ENCODE measurements around the gene ATP6V1F.

Gene ATP6V1F

GRCh38 chr7:128869138-128869943 is 6.7 kb downstream of the ATP6V1F start:
- no peak overlapping the region for H3K27ac ChIP-seq (ENCODE audit: low read depth, low read length)
- no peak overlapping the region for H3K9ac ChIP-seq (ENCODE audit: low read length)
- peaks cover 5% of the 10 kb centered on the region for H3K4me1 ChIP-seq (ENCODE audit: control insufficient read depth, insufficient read depth, low read length)
- peak overlapping the region; percentile 71 for H3K4me3 ChIP-seq (ENCODE audit: low read length)
- peaks cover 6% of the 10 kb centered on the region for H3K36me3 ChIP-seq (ENCODE audit: control insufficient read depth, insufficient read depth, low read length)
- no peaks in the 10 kb centered on the region for H3K27me3 ChIP-seq (ENCODE audit: control insufficient read depth, insufficient read depth, low read length)

GRCh38 chr7:128869944-128870285 is 7.3 kb downstream of the ATP6V1F start:
- Histone ChIP-seq H3K4me3 (ENCODE audit: low read length) (peak overlapping the region; percentile 71), H3K9ac (ENCODE audit: low read length) (no peak overlapping the region), H3K27ac (ENCODE audit: low read depth, low read length) (no peak overlapping the region), H3K4me1 (ENCODE audit: control insufficient read depth, insufficient read depth, low read length) (peaks cover 5% of the 10 kb centered on the region), H3K36me3 (ENCODE audit: control insufficient read depth, insufficient read depth, low read length) (peaks cover 6% of the 10 kb centered on the region), H3K27me3 (ENCODE audit: control insufficient read depth, insufficient read depth, low read length) (no peaks in the 10 kb centered on the region)

GRCh38 chr7:128871050-128871449 is 8.4 kb downstream of the ATP6V1F start:
- no peak overlapping the region for H3K9ac ChIP-seq (ENCODE audit: low read length)
- peaks cover 3% of the 10 kb centered on the region for H3K36me3 ChIP-seq (ENCODE audit: control insufficient read depth, insufficient read depth, low read length)
- H3K4me3 ChIP-seq (ENCODE audit: low read length), result no peak overlapping the region
- H3K27ac ChIP-seq (ENCODE audit: low read depth, low read length), result no peak overlapping the region
- H3K27me3 ChIP-seq (ENCODE audit: control insufficient read depth, insufficient read depth, low read length), result no peaks in the 10 kb centered on the region
- peaks cover 5% of the 10 kb centered on the region for H3K4me1 ChIP-seq (ENCODE audit: control insufficient read depth, insufficient read depth, low read length)

GRCh38 chr7:128872394-128872824 is 9.8 kb downstream of the ATP6V1F start:
- Histone ChIP-seq H3K27ac (ENCODE audit: low read depth, low read length) (no peak overlapping the region), H3K4me3 (ENCODE audit: low read length) (no peak overlapping the region), H3K4me1 (ENCODE audit: control insufficient read depth, insufficient read depth, low read length) (peaks cover 5% of the 10 kb centered on the region), H3K36me3 (ENCODE audit: control insufficient read depth, insufficient read depth, low read length) (no peaks in the 10 kb centered on the region), H3K27me3 (ENCODE audit: control insufficient read depth, insufficient read depth, low read length) (no peaks in the 10 kb centered on the region), H3K9ac (ENCODE audit: low read length) (no peak overlapping the region)

GRCh38 chr7:128873234-128873633 is 10.6 kb downstream of the ATP6V1F start:
- Histone ChIP-seq H3K36me3 (ENCODE audit: control insufficient read depth, insufficient read depth, low read length) (no peaks in the 10 kb centered on the region), H3K4me3 (ENCODE audit: low read length) (no peak overlapping the region), H3K27ac (ENCODE audit: low read depth, low read length) (no peak overlapping the region), H3K9ac (ENCODE audit: low read length) (no peak overlapping the region), H3K27me3 (ENCODE audit: control insufficient read depth, insufficient read depth, low read length) (no peaks in the 10 kb centered on the region), H3K4me1 (ENCODE audit: control insufficient read depth, insufficient read depth, low read length) (peaks cover 5% of the 10 kb centered on the region)

GRCh38 chr7:128874140-128875031 is 11.7 kb downstream of the ATP6V1F start:
- Histone ChIP-seq H3K27me3 (ENCODE audit: control insufficient read depth, insufficient read depth, low read length) (no peaks in the 10 kb centered on the region), H3K9ac (ENCODE audit: low read length) (no peak overlapping the region), H3K4me3 (ENCODE audit: low read length) (no peak overlapping the region), H3K36me3 (ENCODE audit: control insufficient read depth, insufficient read depth, low read length) (no peaks in the 10 kb centered on the region), H3K4me1 (ENCODE audit: control insufficient read depth, insufficient read depth, low read length) (no peaks in the 10 kb centered on the region), H3K27ac (ENCODE audit: low read depth, low read length) (no peak overlapping the region)

GRCh38 chr7:128875523-128875948 is 12.9 kb downstream of the ATP6V1F start:
- H3K36me3 ChIP-seq (ENCODE audit: control insufficient read depth, insufficient read depth, low read length), result no peaks in the 10 kb centered on the region
- H3K27me3 ChIP-seq (ENCODE audit: control insufficient read depth, insufficient read depth, low read length), result no peaks in the 10 kb centered on the region
- no peak overlapping the region for H3K9ac ChIP-seq (ENCODE audit: low read length)
- H3K4me3 ChIP-seq (ENCODE audit: low read length), result no peak overlapping the region
- no peaks in the 10 kb centered on the region for H3K4me1 ChIP-seq (ENCODE audit: control insufficient read depth, insufficient read depth, low read length)
- H3K27ac ChIP-seq (ENCODE audit: low read depth, low read length), result no peak overlapping the region

- Histone ChIP-seq H3K27me3 (ENCODE audit: control insufficient read depth, insufficient read depth, low read length) (no peaks in the 10 kb centered on the region), H3K36me3 (ENCODE audit: control insufficient read depth, insufficient read depth, low read length) (no peaks in the 10 kb centered on the region), H3K4me3 (ENCODE audit: low read length) (no peak overlapping the region), H3K4me1 (ENCODE audit: control insufficient read depth, insufficient read depth, low read length) (no peaks in the 10 kb centered on the region), H3K27ac (ENCODE audit: low read depth, low read length) (no peak overlapping the region), H3K9ac (ENCODE audit: low read length) (no peak overlapping the region)
Observed at GRCh38 chr7:128876127-128876526, 13.5 kb downstream of the ATP6V1F start.

- H3K9ac ChIP-seq (ENCODE audit: low read length), result no peak overlapping the region
- no peaks in the 10 kb centered on the region for H3K36me3 ChIP-seq (ENCODE audit: control insufficient read depth, insufficient read depth, low read length)
- H3K27ac ChIP-seq (ENCODE audit: low read depth, low read length), result no peak overlapping the region
- no peak overlapping the region for H3K4me3 ChIP-seq (ENCODE audit: low read length)
- H3K27me3 ChIP-seq (ENCODE audit: control insufficient read depth, insufficient read depth, low read length), result no peaks in the 10 kb centered on the region
- no peaks in the 10 kb centered on the region for H3K4me1 ChIP-seq (ENCODE audit: control insufficient read depth, insufficient read depth, low read length)
Observed at GRCh38 chr7:128876586-128876977, 13.9 kb downstream of the ATP6V1F start.

- Histone ChIP-seq H3K27me3 (ENCODE audit: control insufficient read depth, insufficient read depth, low read length) (no peaks in the 10 kb centered on the region), H3K4me1 (ENCODE audit: control insufficient read depth, insufficient read depth, low read length) (no peaks in the 10 kb centered on the region), H3K36me3 (ENCODE audit: control insufficient read depth, insufficient read depth, low read length) (no peaks in the 10 kb centered on the region), H3K4me3 (ENCODE audit: low read length) (no peak overlapping the region), H3K27ac (ENCODE audit: low read depth, low read length) (no peak overlapping the region), H3K9ac (ENCODE audit: low read length) (no peak overlapping the region)
Observed at GRCh38 chr7:128876978-128877755, 14.5 kb downstream of the ATP6V1F start.

- Histone ChIP-seq H3K27ac (ENCODE audit: low read depth, low read length) (no peak overlapping the region), H3K4me3 (ENCODE audit: low read length) (no peak overlapping the region), H3K9ac (ENCODE audit: low read length) (no peak overlapping the region), H3K4me1 (ENCODE audit: control insufficient read depth, insufficient read depth, low read length) (no peaks in the 10 kb centered on the region), H3K27me3 (ENCODE audit: control insufficient read depth, insufficient read depth, low read length) (no peaks in the 10 kb centered on the region), H3K36me3 (ENCODE audit: control insufficient read depth, insufficient read depth, low read length) (no peaks in the 10 kb centered on the region)
Observed at GRCh38 chr7:128877756-128878120, 15.1 kb downstream of the ATP6V1F start.
